BE2C (cell line): ENCODE measurements around the gene INTS4.
"Not testable (repeated sequence)": the region's sequence is repeated elsewhere in the genome, so short reads cannot be mapped to it uniquely, and the experiment has no call there.

Experiments used
- DNase-seq: peaks from one replicate; pipeline ENCODE4 v3.0.0-alpha.2; 2020
- H3K27me3 ChIP-seq: fragments of 250-450 bp; sonication (Bioruptor Pico); 2 replicates; pipeline ENCODE4 v1.5.1; 2020; ENCODE audit warnings: mild to moderate bottlenecking
- H3K36me3 ChIP-seq: fragments of 250-450 bp; sonication (Bioruptor Pico); 2 replicates; pipeline ENCODE4 v1.5.1; 2020; ENCODE audit warnings: mild to moderate bottlenecking
- H3K4me1 ChIP-seq: fragments of 250-450 bp; sonication (Bioruptor Pico); 2 replicates; pipeline ENCODE4 v1.5.1; 2020
- H3K4me3 ChIP-seq: 2 replicates; pipeline ENCODE4 v1.5.1; 2011; ENCODE audit warnings: low read depth, low read length
- H3K9me3 ChIP-seq: fragments of 250-450 bp; sonication (Bioruptor Pico); 2 replicates; pipeline ENCODE4 v1.5.1; 2020
- TF ChIP-seq, protein P1 (sequence below): IDR thresholded peaks from 2 replicates; pipeline ENCODE4 v1.5.1; 2012; ENCODE audit warnings: mild to moderate bottlenecking, low read depth, low read length

Gene INTS4

DNA sequence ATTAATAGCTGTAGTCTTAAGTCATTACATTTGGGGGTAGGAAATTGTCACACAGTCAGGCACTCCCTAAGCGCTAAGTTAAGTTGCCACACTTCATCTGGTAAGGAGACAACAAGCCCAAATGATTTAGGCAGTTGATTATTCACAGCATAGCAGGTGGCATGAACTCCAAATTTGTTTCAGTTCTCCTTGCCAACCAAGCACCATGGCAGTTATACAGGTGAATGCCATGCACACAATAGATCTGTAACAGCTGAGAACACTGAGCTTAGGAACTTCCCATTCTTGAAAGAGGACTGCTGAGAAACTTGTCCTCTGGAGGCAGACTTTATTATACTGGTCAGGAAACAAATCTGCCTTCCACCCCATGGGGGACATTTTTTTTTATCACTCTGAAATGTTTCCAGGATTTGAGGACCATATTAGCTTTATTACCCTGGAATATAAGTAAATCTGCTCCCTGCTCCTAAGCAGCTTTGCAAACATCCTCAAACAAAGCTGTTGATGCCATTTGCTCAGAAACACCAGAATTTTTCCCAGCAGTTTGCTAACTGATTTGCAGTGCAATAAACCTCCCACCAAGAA is 5.1 kb upstream of the INTS4 start:
- Histone ChIP-seq H3K36me3 (no peaks in the 10 kb centered on the region), H3K9me3 (no peaks in the 10 kb centered on the region), H3K27me3 (no peaks in the 10 kb centered on the region), H3K4me1 (peaks cover 3% of the 10 kb centered on the region; the same call in 1 of the 2 replicates), H3K4me3 (no peak overlapping the region)
- DNase-seq, result no peak
- TF ChIP-seq, protein P1, sequence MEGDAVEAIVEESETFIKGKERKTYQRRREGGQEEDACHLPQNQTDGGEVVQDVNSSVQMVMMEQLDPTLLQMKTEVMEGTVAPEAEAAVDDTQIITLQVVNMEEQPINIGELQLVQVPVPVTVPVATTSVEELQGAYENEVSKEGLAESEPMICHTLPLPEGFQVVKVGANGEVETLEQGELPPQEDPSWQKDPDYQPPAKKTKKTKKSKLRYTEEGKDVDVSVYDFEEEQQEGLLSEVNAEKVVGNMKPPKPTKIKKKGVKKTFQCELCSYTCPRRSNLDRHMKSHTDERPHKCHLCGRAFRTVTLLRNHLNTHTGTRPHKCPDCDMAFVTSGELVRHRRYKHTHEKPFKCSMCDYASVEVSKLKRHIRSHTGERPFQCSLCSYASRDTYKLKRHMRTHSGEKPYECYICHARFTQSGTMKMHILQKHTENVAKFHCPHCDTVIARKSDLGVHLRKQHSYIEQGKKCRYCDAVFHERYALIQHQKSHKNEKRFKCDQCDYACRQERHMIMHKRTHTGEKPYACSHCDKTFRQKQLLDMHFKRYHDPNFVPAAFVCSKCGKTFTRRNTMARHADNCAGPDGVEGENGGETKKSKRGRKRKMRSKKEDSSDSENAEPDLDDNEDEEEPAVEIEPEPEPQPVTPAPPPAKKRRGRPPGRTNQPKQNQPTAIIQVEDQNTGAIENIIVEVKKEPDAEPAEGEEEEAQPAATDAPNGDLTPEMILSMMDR, result no peak

DNA sequence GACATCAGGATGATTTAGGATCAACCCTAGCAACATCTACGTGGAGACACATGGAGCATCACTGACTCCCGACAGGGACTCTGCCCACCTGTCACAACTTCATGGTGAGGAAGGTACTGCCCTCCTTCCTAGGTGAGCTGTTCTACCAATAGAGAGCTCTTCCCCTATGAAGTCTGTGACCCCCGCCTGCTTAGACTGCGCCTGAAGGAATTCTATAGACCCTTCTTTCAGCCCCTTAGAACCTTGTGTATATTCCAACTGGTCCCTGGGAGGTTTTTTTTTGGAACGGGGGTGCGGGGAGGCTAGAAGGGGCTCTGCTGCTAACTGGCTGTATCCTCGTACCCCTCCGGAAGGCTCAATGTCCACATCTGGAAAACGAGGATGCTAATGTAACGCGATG is 566 bp downstream of the INTS4 start:
- peak overlapping the region; percentile 83 for H3K4me3 ChIP-seq
- no peak for DNase-seq
- TF ChIP-seq, protein P1, result no peak

DNA sequence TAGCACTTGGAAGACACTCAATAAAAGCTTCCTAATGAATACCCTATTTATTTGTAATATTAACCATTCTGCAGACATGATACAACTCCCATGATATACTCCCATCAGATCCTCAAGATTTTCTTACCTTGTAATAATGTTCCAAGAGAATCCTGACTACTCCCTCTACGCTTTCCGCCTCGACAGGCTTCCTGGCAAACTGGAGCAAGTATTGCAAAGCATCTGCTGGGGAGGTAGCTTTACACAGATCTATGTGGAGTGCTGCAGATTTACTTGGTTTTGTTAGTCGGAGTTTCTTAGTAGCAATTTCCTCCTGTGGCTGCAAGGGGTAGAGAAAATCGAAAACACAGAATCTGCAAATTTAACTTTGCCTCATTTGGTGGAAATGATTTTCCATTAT is 3.5 kb downstream of the INTS4 start:
- no peaks in the 10 kb centered on the region for H3K27me3 ChIP-seq
- H3K9me3 ChIP-seq, result no peaks in the 10 kb centered on the region
- peaks cover 28% of the 10 kb centered on the region for H3K36me3 ChIP-seq
- DNase-seq, result no peak
- H3K4me3 ChIP-seq, result no peak overlapping the region
- TF ChIP-seq, protein P1, result no peak
- H3K4me1 ChIP-seq, result no peaks in the 10 kb centered on the region

More for the DNA sequence above, 566 bp downstream of the INTS4 start:
- no peaks in the 10 kb centered on the region for H3K4me1 ChIP-seq
- H3K36me3 ChIP-seq, result peaks cover 9% of the 10 kb centered on the region
- no peaks in the 10 kb centered on the region for H3K9me3 ChIP-seq
- no peaks in the 10 kb centered on the region for H3K27me3 ChIP-seq

DNA sequence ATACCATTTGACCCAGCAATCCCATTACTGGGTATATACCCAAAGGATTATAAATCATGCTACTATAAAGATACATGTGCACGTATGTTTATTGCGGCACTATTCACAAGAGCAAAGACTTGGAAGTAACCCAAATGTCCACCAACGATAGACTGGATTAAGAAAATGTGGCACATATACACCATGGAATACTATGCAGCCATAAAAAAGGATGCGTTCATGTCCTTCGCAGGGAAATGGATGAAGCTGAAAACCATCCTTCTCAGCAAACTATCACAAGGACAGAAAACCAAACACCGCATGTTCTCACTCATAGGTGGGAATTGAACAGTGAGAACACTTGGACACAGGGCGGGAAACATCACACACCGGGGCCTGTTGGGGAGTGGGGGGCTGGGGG is 8.0 kb downstream of the INTS4 start:
- H3K4me3 ChIP-seq, H3K27me3 ChIP-seq, H3K9me3 ChIP-seq, DNase-seq, H3K4me1 ChIP-seq: not testable (repeated sequence)
- peaks cover 32% of the 10 kb centered on the region for H3K36me3 ChIP-seq

- Histone ChIP-seq H3K27me3 (no peaks in the 10 kb centered on the region), H3K4me3 (no peak overlapping the region), H3K4me1 (no peaks in the 10 kb centered on the region), H3K36me3 (peaks cover 34% of the 10 kb centered on the region), H3K9me3 (no peaks in the 10 kb centered on the region)
- TF ChIP-seq, protein P1, result no peak
- no peak for DNase-seq
These were observed 13.0 kb downstream of the INTS4 start for GRCh38 chr11:77981346-77981947.

DNA sequence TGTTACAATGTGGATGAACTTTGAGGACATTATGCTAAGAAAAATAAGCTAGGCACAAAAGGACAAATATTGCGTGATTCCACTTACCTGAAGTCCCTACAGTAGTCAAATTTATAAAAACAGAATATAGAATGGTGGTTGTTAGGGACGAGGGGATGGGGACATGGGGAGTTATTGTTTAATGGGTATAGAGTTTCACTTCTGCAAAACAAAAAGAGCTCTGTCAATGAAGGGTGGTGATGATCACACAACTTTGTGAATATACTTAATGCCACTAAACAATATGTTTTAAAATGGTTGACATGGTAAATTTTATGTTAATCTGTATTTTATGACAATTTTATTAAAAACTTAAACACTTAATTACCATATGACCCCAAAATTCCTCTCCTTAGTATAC is 26.1 kb downstream of the INTS4 start:
- H3K4me1 ChIP-seq, result no peaks in the 10 kb centered on the region
- TF ChIP-seq, protein P1, result no peak
- no peak overlapping the region for H3K4me3 ChIP-seq
- no peaks in the 10 kb centered on the region for H3K36me3 ChIP-seq
- H3K27me3 ChIP-seq, result no peaks in the 10 kb centered on the region
- DNase-seq, result no peak
- H3K9me3 ChIP-seq, result no peaks in the 10 kb centered on the region
